Common myeloid progenitor, CD34-positive (primary cell): ENCODE results near the gene SGMS1.
"Not testable (repeated sequence)": the region's sequence is repeated elsewhere in the genome, so short reads cannot be mapped to it uniquely, and the experiment has no call there.

Source experiments
- CTCF ChIA-PET: fragments of 350-600 bp; sonication (Branson Sonifier 250); formaldehyde crosslinking; loops from one replicate; lab custom pipeline; 2021; ENCODE audit warnings: antibody characterized with exemption; lab: Charles Lee
- POLR2A ChIA-PET: fragments of 350-600 bp; sonication (Branson Sonifier 250); formaldehyde crosslinking; loops from one replicate; lab custom pipeline; 2021; ENCODE audit warnings: antibody characterized with exemption; lab: Charles Lee
- DNase-seq, 3 donors: peaks; one replicate each; pipeline versions ENCODE4 v3.0.0 to v3.0.0-alpha.2; 2013
- H3K27ac ChIP-seq, 2 experiments: 1 replicate in 1 of 2; 2 replicates in 1 of 2; pipeline ENCODE4 v1.7.0; 2013; ENCODE audit warnings: inconsistent platforms in 2 of 2, low read length in 2 of 2, mild to moderate bottlenecking in 2 of 2, low read depth in 1 of 2, moderate library complexity in 1 of 2; ENCODE audit not compliant: severe bottlenecking in 2 of 2, insufficient read depth in 1 of 2, poor library complexity in 1 of 2
- H3K27me3 ChIP-seq, 5 experiments: replicated peaks in 2 of 5; 1 replicate in 3 of 5; 2 replicates in 2 of 5; pipeline versions ENCODE4 v1.6.1 to v1.7.0; 2013; ENCODE audit warnings: low read length in 4 of 5, mild to moderate bottlenecking in 2 of 5, moderate library complexity in 2 of 5, inconsistent platforms in 1 of 5; ENCODE audit not compliant: insufficient read depth in 5 of 5, control insufficient read depth in 4 of 5
- H3K36me3 ChIP-seq, 4 experiments: 1 replicate in 2 of 4; 2 replicates in 2 of 4; pipeline versions ENCODE4 v1.6.1 to v1.7.0; 2013; ENCODE audit warnings: low read length in 3 of 4, control low read depth in 1 of 4, mild to moderate bottlenecking in 1 of 4; ENCODE audit not compliant: control insufficient read depth in 4 of 4, insufficient read depth in 4 of 4
- H3K4me1 ChIP-seq, 4 experiments: 1 replicate in 3 of 4; 2 replicates in 1 of 4; pipeline versions ENCODE4 v1.6.1 to v1.7.1; 2013; ENCODE audit warnings: low read length in 3 of 4, mild to moderate bottlenecking in 3 of 4, control low read depth in 1 of 4, inconsistent platforms in 1 of 4, moderate library complexity in 1 of 4; ENCODE audit not compliant: control insufficient read depth in 4 of 4, insufficient read depth in 4 of 4; ENCODE audit errors: control extremely low read depth in 1 of 4
- H3K4me3 ChIP-seq, 7 experiments: 1 replicate in 4 of 7; 2 replicates in 3 of 7; pipeline versions ENCODE4 v1.5.1 to v1.7.0; 2013; ENCODE audit warnings: mild to moderate bottlenecking in 7 of 7, low read length in 6 of 7, moderate library complexity in 6 of 7, inconsistent platforms in 2 of 7, low read depth in 2 of 7, control low read depth in 1 of 7; ENCODE audit not compliant: insufficient read depth in 4 of 7, control insufficient read depth in 1 of 7; ENCODE audit errors: extremely low read depth in 1 of 7
- H3K9me3 ChIP-seq, 5 experiments: 1 replicate in 4 of 5; 2 replicates in 1 of 5; pipeline versions ENCODE4 v1.6.1 to v1.7.1; 2013; ENCODE audit warnings: low read length in 4 of 5, mild to moderate bottlenecking in 2 of 5, inconsistent platforms in 1 of 5, low read depth in 1 of 5, moderate library complexity in 1 of 5; ENCODE audit not compliant: control insufficient read depth in 4 of 5, insufficient read depth in 2 of 5; ENCODE audit errors: control extremely low read depth in 1 of 5
- WGBS: methylation state at CpG from one replicate; pipeline ENCODE4 v1.1.5; 2013; ENCODE audit not compliant: insufficient coverage; 5-methylcytosine and 5-hydroxymethylcytosine counted together

The SGMS1 gene

GRCh38 chr10:50650481-50650880, 26.7 kb upstream of the SGMS1 start:
- no peak for DNase-seq
- Histone ChIP-seq H3K27ac (no peak overlapping the region), H3K9me3 (no peaks in the 10 kb centered on the region), H3K36me3 (no peaks in the 10 kb centered on the region), H3K27me3 (no peaks in the 10 kb centered on the region), H3K4me3 (no peak overlapping the region), H3K4me1 (peaks cover 3 to 19% (median 10%) of the 10 kb centered on the region in 4 experiments)
- POLR2A ChIA-PET, result no interaction called here
- CTCF ChIA-PET, result interaction anchor here (0.6 to 3.5 kb wide), 2 partner anchors 10 to 24 kb away, joined by 3 to 16 read pairs; no protein-coding TSS in a partner anchor
- WGBS, result 100% methylated on average over 2 of the region's 3 CpGs

- Histone ChIP-seq H3K27ac (no peak overlapping the region), H3K9me3 (no peaks in the 10 kb centered on the region), H3K4me1 (peaks cover 2 to 13% (median 8%) of the 10 kb centered on the region in 4 experiments), H3K4me3 (no peak overlapping the region), H3K36me3 (no peaks in the 10 kb centered on the region), H3K27me3 (no peaks in the 10 kb centered on the region)
- WGBS, result 100% methylated on average over 1 of the region's 1 CpG
- no peak for DNase-seq
- ChIA-PET CTCF (no interaction called here), POLR2A (interaction anchor here (0.7 kb wide), 1 partner anchor 261 kb away, joined by 4 read pairs; no protein-coding TSS in a partner anchor)
Measured at GRCh38 chr10:50648935-50649227, 25.1 kb upstream of the SGMS1 start.

GRCh38 chr10:50648089-50648934, 24.6 kb upstream of the SGMS1 start:
- Histone ChIP-seq H3K36me3 (no peaks in the 10 kb centered on the region), H3K27me3 (no peaks in the 10 kb centered on the region), H3K27ac (no peak overlapping the region), H3K4me3 (no peak overlapping the region), H3K4me1 (peaks cover 0 to 8% (median 3%) of the 10 kb centered on the region in 4 experiments), H3K9me3 (no peaks in the 10 kb centered on the region)
- POLR2A ChIA-PET, result interaction anchor here (0.7 kb wide), 1 partner anchor 261 kb away, joined by 4 read pairs; no protein-coding TSS in a partner anchor
- WGBS, result 93% methylated on average over 5 of the region's 7 CpGs
- no peak for DNase-seq
- CTCF ChIA-PET, result no interaction called here

GRCh38 chr10:50647350-50647749, 23.6 kb upstream of the SGMS1 start:
- WGBS, result 100% methylated on average over 1 of the region's 1 CpG
- H3K9me3 ChIP-seq, H3K36me3 ChIP-seq, DNase-seq, POLR2A ChIA-PET, H3K27ac ChIP-seq, H3K4me1 ChIP-seq, H3K27me3 ChIP-seq, H3K4me3 ChIP-seq: not testable (repeated sequence)
- CTCF ChIA-PET, result interaction anchor here (0.9 kb wide), 1 partner anchor 94 kb away, joined by 3 read pairs; no protein-coding TSS in a partner anchor

GRCh38 chr10:50645236-50645635, 21.5 kb upstream of the SGMS1 start:
- ChIA-PET CTCF (no interaction called here), POLR2A (no interaction called here)
- DNase-seq, result no peak

GRCh38 chr10:50641626-50642025, 17.9 kb upstream of the SGMS1 start:
- no peaks in the 10 kb centered on the region for H3K36me3 ChIP-seq
- no peak for DNase-seq
- WGBS, result no CpG with 5 or more reads among the region's 2 CpGs
- H3K9me3 ChIP-seq, result no peaks in the 10 kb centered on the region
- H3K27me3 ChIP-seq, result no peaks in the 10 kb centered on the region
- ChIA-PET POLR2A (no interaction called here), CTCF (interaction anchor here (1.5 kb wide), 1 partner anchor 80 kb away, joined by 3 read pairs; no protein-coding TSS in a partner anchor)
- H3K4me3 ChIP-seq, result no peak overlapping the region
- no peak overlapping the region for H3K27ac ChIP-seq
- H3K4me1 ChIP-seq, result peaks cover 2 to 4% (median 3%) of the 10 kb centered on the region in 4 experiments

More at GRCh38 chr10:50645236-50645635, 21.5 kb upstream of the SGMS1 start:
- H3K27me3 ChIP-seq, result no peaks in the 10 kb centered on the region
- no peak overlapping the region for H3K4me3 ChIP-seq
- no peaks in the 10 kb centered on the region for H3K9me3 ChIP-seq
- H3K27ac ChIP-seq, result no peak overlapping the region
- no peaks in the 10 kb centered on the region for H3K36me3 ChIP-seq
- no peaks in the 10 kb centered on the region for H3K4me1 ChIP-seq

- ChIA-PET POLR2A (no interaction called here), CTCF (interaction anchor here (1.5 kb wide), 1 partner anchor 79 kb away, joined by 3 read pairs; no protein-coding TSS in a partner anchor)
- Histone ChIP-seq H3K4me1 (peaks cover 3 to 10% (median 6%) of the 10 kb centered on the region in 4 experiments), H3K27me3 (no peaks in the 10 kb centered on the region), H3K27ac (no peak overlapping the region), H3K4me3 (no peak overlapping the region), H3K36me3 (no peaks in the 10 kb centered on the region), H3K9me3 (no peaks in the 10 kb centered on the region)
- no CpG with 5 or more reads among the region's 1 CpG for WGBS
- DNase-seq, result no peak
Measured at GRCh38 chr10:50640238-50640637, 16.5 kb upstream of the SGMS1 start.
